Measurements from ENCODE around the gene FAM83C. TPM values are rescaled to one million over a fixed set of nuclear protein-coding genes. Genes with fewer than 3 reads are reported as not detected.

FAM83C gene
- 1.2 and 3.2 TPM in 2 replicates for total RNA-seq

GRCh38 chr20:35291654-35292503 is at the start of gene FAM83C:
Gene FAM83C (minus strand): TSS chr20:35292425. CDS start chr20:35292304, 121 bp downstream.

GRCh38 chr20:35284267-35284991 is 7.8 kb downstream of the FAM83C start, which contains the start of gene EIF6:
Gene EIF6 (minus strand): TSS chr20:35284772. CDS start chr20:35284487, 285 bp downstream.

GRCh38 chr20:35277531-35278395 is 14.5 kb downstream of the FAM83C start, which contains the start of gene MMP24OS:
Gene MMP24OS (minus strand): TSS chr20:35278122. CDS start chr20:35277929, 193 bp downstream.

Other genes starting within 250 kb of the FAM83C start
- 45.9 and 58.5 TPM in 2 replicates for gene TRPC4AP, start 199.6 kb downstream of the FAM83C start, total RNA-seq
- gene EDEM2, start 145.1 kb downstream of the FAM83C start, total RNA-seq = 22.2 and 22.6 TPM in 2 replicates
- 74.8 and 97.8 TPM in 2 replicates for gene PROCR, start 120.4 kb downstream of the FAM83C start, total RNA-seq
- gene MMP24, start 65.7 kb downstream of the FAM83C start, total RNA-seq = not detected in 2 replicates
- 15.9 and 30.8 TPM in 2 replicates for gene MMP24OS, start 14.3 kb downstream of the FAM83C start, total RNA-seq
- 222 and 278 TPM in 2 replicates for gene EIF6, start 7.7 kb downstream of the FAM83C start, total RNA-seq
- 28.1 and 32.5 TPM in 2 replicates for gene UQCC1, start 119.5 kb upstream of the FAM83C start, total RNA-seq
- gene GDF5, start 145.8 kb upstream of the FAM83C start, total RNA-seq = 0.85 and 0.93 TPM in 2 replicates
- gene CEP250, start 163.2 kb upstream of the FAM83C start, total RNA-seq = 41.6 and 42.9 TPM in 2 replicates
- not detected in 2 replicates for gene C20orf173, start 237.2 kb upstream of the FAM83C start, total RNA-seq
- 169 and 191 TPM in 2 replicates for gene ERGIC3, start 249.7 kb upstream of the FAM83C start, total RNA-seq

Measured in airway epithelial cell (primary cell).